SK-N-SH (cell line): ENCODE results near the gene BDKRB2. TPM values are rescaled to one million over a fixed set of nuclear protein-coding genes. Genes with fewer than 3 reads are reported as not detected.

Source experiments
- CTCF ChIA-PET: fragments of 300-600, 350-600 bp; formaldehyde crosslinking; extraction: SDS; loops from one replicate; lab custom pipeline; 2021; lab: Yijun Ruan, JAX
- POLR2A ChIA-PET: fragments of 350-600 bp; sonication (Branson Sonifier 250); formaldehyde crosslinking; extraction: SDS; loops from one replicate; lab custom pipeline; 2020; ENCODE audit warnings: antibody characterized with exemption, inconsistent platforms; lab: Yijun Ruan, JAX
- DNase-seq: peaks from one replicate; pipeline ENCODE4 v3.0.0; 2012
- H2AFZ ChIP-seq: fragments of 200-600 bp; sonication (generic); 2 replicates; pipeline ENCODE4 v1.8.1; 2016; ENCODE audit warnings: antibody characterized with exemption, mild to moderate bottlenecking, low read depth
- H3F3A ChIP-seq: fragments of 200-600 bp; sonication (generic); replicated peaks from 2 replicates; pipeline ENCODE3; 2016; ENCODE audit warnings: antibody characterized with exemption, mild to moderate bottlenecking; ENCODE audit not compliant: insufficient read depth
- H3K27ac ChIP-seq, 2 experiments: fragments of 200-500 bp in 1 of 2; fragments of 200-600 bp in 1 of 2; sonication (Bioruptor generic) in 1 of 2; sonication (generic), shearing (Covaris generic) in 1 of 2; 2 replicates each; pipeline versions ENCODE4 v1.5.1 to v1.6.1; 2014 to 2016; ENCODE audit warnings: low read depth in 2 of 2, inconsistent platforms in 1 of 2, low read length in 1 of 2, mild to moderate bottlenecking in 1 of 2, mixed read lengths in 1 of 2
- H3K27me3 ChIP-seq: fragments of 200-600 bp; sonication (generic), shearing (Covaris generic); 2 replicates; pipeline ENCODE4 v1.6.1; 2016; ENCODE audit warnings: mixed run types; ENCODE audit not compliant: insufficient read depth
- H3K36me3 ChIP-seq, 2 experiments: fragments of 200-500 bp in 1 of 2; fragments of 200-600 bp in 1 of 2; sonication (Bioruptor generic) in 1 of 2; sonication (generic) in 1 of 2; replicated peaks in 1 of 2; 2 replicates each; pipeline versions ENCODE3 to v1.5.1; 2014 to 2016; ENCODE audit warnings: low read length in 1 of 2, mild to moderate bottlenecking in 1 of 2; ENCODE audit not compliant: insufficient read depth in 2 of 2, control insufficient read depth in 1 of 2
- H3K4me1 ChIP-seq, 2 experiments: fragments of 200-500 bp in 1 of 2; fragments of 200-600 bp in 1 of 2; sonication (Bioruptor generic) in 1 of 2; sonication (generic), shearing (Covaris generic) in 1 of 2; 2 replicates each; pipeline versions ENCODE4 v1.5.1 to v1.6.1; 2014 to 2016; ENCODE audit warnings: low read depth in 1 of 2, low read length in 1 of 2, mixed run types in 1 of 2; ENCODE audit not compliant: insufficient read depth in 2 of 2, control insufficient read depth in 1 of 2
- H3K4me2 ChIP-seq: fragments of 200-600 bp; sonication (generic), shearing (Covaris generic); 2 replicates; pipeline ENCODE4 v1.6.1; 2017; ENCODE audit warnings: mixed run types
- H3K4me3 ChIP-seq, 2 experiments: fragments of 200-500 bp in 1 of 2; fragments of 200-600 bp in 1 of 2; sonication (Bioruptor generic) in 1 of 2; sonication (generic), shearing (Covaris generic) in 1 of 2; 2 replicates each; pipeline versions ENCODE4 v1.5.1 to v1.8.1; 2014 to 2016; ENCODE audit warnings: low read depth in 2 of 2, inconsistent platforms in 1 of 2, low read length in 1 of 2, mild to moderate bottlenecking in 1 of 2, mixed read lengths in 1 of 2, moderate library complexity in 1 of 2
- H3K79me2 ChIP-seq: fragments of 200-600 bp; sonication (generic); 2 replicates; pipeline ENCODE4 v1.8.1; 2017; ENCODE audit warnings: mild to moderate bottlenecking; ENCODE audit not compliant: insufficient read depth
- H3K9ac ChIP-seq: fragments of 200-600 bp; sonication (generic); 2 replicates; pipeline ENCODE4 v1.6.1; 2017; ENCODE audit warnings: mixed run types
- H3K9me2 ChIP-seq: fragments of 200-600 bp; sonication (generic); 2 replicates; pipeline ENCODE4 v1.6.1; 2017; ENCODE audit warnings: mixed run types
- H3K9me3 ChIP-seq: fragments of 200-600 bp; sonication (generic); 2 replicates; pipeline ENCODE4 v1.6.1; 2017; ENCODE audit warnings: mixed run types, mild to moderate bottlenecking, moderate library complexity
- H4K20me1 ChIP-seq: fragments of 200-600 bp; sonication (generic); 2 replicates; pipeline ENCODE4 v1.6.1; 2017; ENCODE audit warnings: mild to moderate bottlenecking, mixed run types; ENCODE audit not compliant: insufficient read depth
- CHD2 ChIP-seq: fragments of 150-350 bp; IDR thresholded peaks from 2 replicates; pipeline ENCODE4 v1.6.1; 2018; ENCODE audit warnings: low read length; ENCODE audit not compliant: partially characterized antibody
- CTCF ChIP-seq: fragments of 200-600 bp; sonication (generic); IDR thresholded peaks from 2 replicates; pipeline ENCODE4 v1.6.1; 2017; ENCODE audit warnings: antibody characterized with exemption, mild to moderate bottlenecking, moderate library complexity
- ELF1 ChIP-seq: IDR thresholded peaks from 2 replicates; pipeline ENCODE4 v1.4.0; 2012
- EZH2phosphoT487 ChIP-seq: fragments of 200-600 bp; sonication (generic); IDR thresholded peaks from 2 replicates; pipeline ENCODE4 v1.6.1; 2017; ENCODE audit warnings: low read depth, mixed run types, mild to moderate bottlenecking, antibody characterized with exemption, moderate library complexity, borderline replicate concordance
- FOSL2 ChIP-seq: IDR thresholded peaks from 2 replicates; pipeline ENCODE4 v1.4.0; 2012; ENCODE audit warnings: low read depth, mild to moderate bottlenecking, moderate library complexity, borderline replicate concordance
- GABPA ChIP-seq: IDR thresholded peaks from 2 replicates; pipeline ENCODE4 v1.4.0; 2012; ENCODE audit warnings: low read depth, mild to moderate bottlenecking
- JUND ChIP-seq: IDR thresholded peaks from 2 replicates; pipeline ENCODE4 v1.4.0; 2012
- NFIC ChIP-seq: IDR thresholded peaks from 2 replicates; pipeline ENCODE4 v1.4.0; 2012; ENCODE audit warnings: borderline replicate concordance
- PBX3 ChIP-seq: IDR thresholded peaks from 2 replicates; pipeline ENCODE4; 2012
- RAD21 ChIP-seq: IDR thresholded peaks from 2 replicates; pipeline ENCODE4 v1.6.1; 2012; ENCODE audit warnings: mild to moderate bottlenecking, low read length
- REST ChIP-seq: IDR thresholded peaks from 2 replicates; pipeline ENCODE4 v1.6.1; 2012; ENCODE audit warnings: mild to moderate bottlenecking, low read depth, low read length, moderate library complexity
- RXRA ChIP-seq: IDR thresholded peaks from 2 replicates; pipeline ENCODE4 v1.4.0; 2012; ENCODE audit warnings: low read depth, mild to moderate bottlenecking, borderline replicate concordance
- SIN3A ChIP-seq: IDR thresholded peaks from 2 replicates; pipeline ENCODE4 v1.6.1; 2012; ENCODE audit warnings: low read depth, mild to moderate bottlenecking, low read length, moderate library complexity, borderline replicate concordance
- TCF12 ChIP-seq: IDR thresholded peaks from 2 replicates; pipeline ENCODE4 v1.4.0; 2012
- TEAD4 ChIP-seq: IDR thresholded peaks from 2 replicates; pipeline ENCODE4 v1.4.0; 2012; ENCODE audit warnings: mild to moderate bottlenecking, borderline replicate concordance; ENCODE audit not compliant: insufficient read depth
- YY1 ChIP-seq: IDR thresholded peaks from 2 replicates; pipeline ENCODE4 v1.4.0; 2012; ENCODE audit warnings: low read depth, mild to moderate bottlenecking
- WGBS: methylation state at CpG from one replicate; pipeline ENCODE4 v1.1.6; 2017; ENCODE audit warnings: low lambda C conversion rate; 5-methylcytosine and 5-hydroxymethylcytosine counted together
- polyA plus RNA-seq, 3 experiments: library from polyadenylated mRNA; depleted of rRNA; stranded (reverse); fragments of >200 nt; gene quantifications; 2 replicates each; pipeline ENCODE4 v1.2.3, GENCODE V29; 2012

The BDKRB2 gene
- polyA plus RNA-seq, 1 of the 3 experiments (the other 2 are of a cell fraction) = 4.8 TPM

- Histone ChIP-seq H3K4me2 (peak overlapping the region; percentile 96), H3F3A (no peaks in the 10 kb centered on the region), H3K27me3 (no peaks in the 10 kb centered on the region), H3K9me2 (no peaks in the 10 kb centered on the region), H2AFZ (no peak overlapping the region), H3K27ac (no peak overlapping the region), H3K9ac (no peak overlapping the region; the same call in 1 of the 2 replicates), H3K36me3 (no peaks in the 10 kb centered on the region), H3K9me3 (no peaks in the 10 kb centered on the region), H3K4me3 (0 out of 4 replicates have a peak overlapping the region, but pooled peaks of 1 of the 2 experiments have one; percentile 64), H4K20me1 (no peaks in the 10 kb centered on the region), H3K79me2 (peaks cover 13% of the 10 kb centered on the region; the same call in 1 of the 2 replicates), H3K4me1 (peaks cover 11 to 22% of the 10 kb centered on the region in 2 experiments; a peak in 2 of 4 replicates)
- ChIA-PET CTCF (interaction anchor here (2.7 to 3.9 kb wide), 2 partner anchors 105 to 106 kb away, joined by 16 to 24 read pairs; no protein-coding TSS in a partner anchor), POLR2A (interaction anchor here (1.3 to 1.6 kb wide), 2 partner anchors 10 to 11 kb away, joined by 3 to 4 read pairs; no protein-coding TSS in a partner anchor)
- 64% methylated on average over 4 of the region's 6 CpGs for WGBS
- TF ChIP-seq CTCF = no peak
- TF ChIP-seq FOSL2 = no peak
- TF ChIP-seq PBX3 = no peak
- TF ChIP-seq YY1 = no peak
- TF ChIP-seq REST = no peak
- no peak for TF ChIP-seq JUND
- no peak for TF ChIP-seq TCF12
- TF ChIP-seq RXRA = no peak
- no peak for TF ChIP-seq TEAD4
- no peak for TF ChIP-seq SIN3A
- TF ChIP-seq GABPA = no peak
- TF ChIP-seq NFIC = no peak
- TF ChIP-seq ELF1 = no peak
- TF ChIP-seq CHD2 = no peak
- TF ChIP-seq EZH2phosphoT487 = no peak
- no peak for TF ChIP-seq RAD21
- DNase-seq = no peak
Measured at GRCh38 chr14:96205978-96206360, 1.3 kb downstream of the BDKRB2 start.
